MM.1S (cell line): Measurements from ENCODE around the gene TP53BP2.

ENCODE experiments used
- CTCF ChIP-seq: fragments of 300-600 bp; sonication (generic); IDR thresholded peaks from 2 replicates; pipeline ENCODE4 v1.5.1; 2016; ENCODE audit warnings: antibody characterized with exemption, low read length, mixed read lengths
- EZH2 ChIP-seq: fragments of 300-600 bp; sonication (generic); optimal IDR thresholded peaks from 2 replicates; pipeline ENCODE3; 2017; ENCODE audit warnings: low read depth, mild to moderate bottlenecking, antibody characterized with exemption, low read length, mixed read lengths

GRCh38 chr1:223772771-223773160, 73.0 kb downstream of the TP53BP2 start:
- TF ChIP-seq CTCF (no peak), EZH2 (no peak)
